SU-DHL-6 (cell line): ENCODE data around the gene C19orf53.

Experiments used
- H2AFZ ChIP-seq: fragments of 200-600 bp; sonication (generic); 2 replicates; pipeline ENCODE4 v1.6.1; 2014; ENCODE audit warnings: low read depth, mild to moderate bottlenecking, moderate library complexity, mixed read lengths, antibody characterized with exemption, low read length; ENCODE audit not compliant: severe bottlenecking
- H3F3A ChIP-seq: fragments of 200-600 bp; shearing (Covaris generic); 2 replicates; pipeline ENCODE4 v1.6.0; 2016; ENCODE audit warnings: antibody characterized with exemption, mild to moderate bottlenecking; ENCODE audit not compliant: insufficient read depth
- H3K27ac ChIP-seq: fragments of 200-600 bp; sonication (generic); 2 replicates; pipeline ENCODE4 v1.5.1; 2016; ENCODE audit warnings: low read depth, mild to moderate bottlenecking, low read length, moderate library complexity, mixed read lengths
- H3K27me3 ChIP-seq: fragments of 200-600 bp; sonication (generic), shearing (Covaris generic); 2 replicates; pipeline ENCODE4 v1.6.0; 2014; ENCODE audit warnings: mild to moderate bottlenecking, low read length
- H3K36me3 ChIP-seq: fragments of 200-600 bp; sonication (generic); 2 replicates; pipeline ENCODE4 v1.6.1; 2014; ENCODE audit warnings: mild to moderate bottlenecking, low read length, mixed read lengths
- H3K4me2 ChIP-seq: fragments of 300-600, 200-600 bp; shearing (Covaris generic), sonication (generic); 2 replicates; pipeline ENCODE4 v1.6.0; 2014; ENCODE audit warnings: low read length, low read depth, mild to moderate bottlenecking; ENCODE audit not compliant: poor library complexity, severe bottlenecking
- H3K4me3 ChIP-seq: fragments of 200-600 bp; sonication (generic); 2 replicates; pipeline ENCODE4 v1.5.1; 2014; ENCODE audit warnings: antibody characterized with exemption, low read length, mild to moderate bottlenecking, mixed read lengths; ENCODE audit not compliant: insufficient read depth, poor library complexity, severe bottlenecking
- H3K79me2 ChIP-seq: fragments of 200-600 bp; sonication (generic); 2 replicates; pipeline ENCODE4 v1.6.1; 2014; ENCODE audit warnings: mild to moderate bottlenecking, low read length, moderate library complexity; ENCODE audit not compliant: insufficient read depth
- H3K9ac ChIP-seq: fragments of 200-600 bp; sonication (generic); 2 replicates; pipeline ENCODE4 v1.7.0; 2014; ENCODE audit warnings: mild to moderate bottlenecking, low read length
- H3K9me2 ChIP-seq: fragments of 200-600 bp; sonication (generic); replicated peaks from 2 replicates; pipeline ENCODE4 v1.6.1; 2014; ENCODE audit warnings: low read length; ENCODE audit not compliant: insufficient read depth
- H3K9me3 ChIP-seq: fragments of 200-600 bp; sonication (generic); 2 replicates; pipeline ENCODE4 v1.6.1; 2014; ENCODE audit warnings: low read length, mixed read lengths; ENCODE audit not compliant: insufficient read depth
- H4K20me1 ChIP-seq: fragments of 200-600 bp; sonication (generic); 2 replicates; pipeline ENCODE4 v1.6.1; 2014; ENCODE audit warnings: low read depth, mild to moderate bottlenecking, antibody characterized with exemption, low read length, moderate library complexity, mixed read lengths
- CTCF ChIP-seq: fragments of 200-600 bp; sonication (generic); IDR thresholded peaks from one replicate; pipeline ENCODE4 v1.5.1; 2017; ENCODE audit warnings: antibody characterized with exemption, mild to moderate bottlenecking, low read length, moderate library complexity; ENCODE audit not compliant: insufficient read depth, poor library complexity, severe bottlenecking
- EZH2phosphoT487 ChIP-seq: fragments of 200-600 bp; sonication (generic), shearing (Covaris generic); conservative IDR thresholded peaks from 2 replicates; pipeline ENCODE4 v1.6.1; 2018; ENCODE audit warnings: mild to moderate bottlenecking, antibody characterized with exemption, low read length, moderate library complexity, mixed read lengths

C19orf53 gene

GRCh38 chr19:13799669-13800068 is 25.4 kb downstream of the C19orf53 start:
- Histone ChIP-seq H3K4me2 (no peak overlapping the region), H3K79me2 (no peaks in the 10 kb centered on the region), H3K9me3 (no peaks in the 10 kb centered on the region), H3F3A (no peaks in the 10 kb centered on the region), H3K9me2 (no peaks in the 10 kb centered on the region), H4K20me1 (no peaks in the 10 kb centered on the region), H3K9ac (no peak overlapping the region), H3K4me3 (no peak overlapping the region), H2AFZ (no peak overlapping the region), H3K27ac (no peak overlapping the region), H3K36me3 (no peaks in the 10 kb centered on the region), H3K27me3 (no peaks in the 10 kb centered on the region)
- no peak for TF ChIP-seq EZH2phosphoT487
- no peak for TF ChIP-seq CTCF

- Histone ChIP-seq H3F3A (no peaks in the 10 kb centered on the region), H3K27me3 (no peaks in the 10 kb centered on the region), H3K4me3 (no peak overlapping the region), H3K4me2 (no peak overlapping the region), H3K27ac (no peak overlapping the region), H3K9me2 (no peaks in the 10 kb centered on the region), H2AFZ (no peak overlapping the region), H4K20me1 (no peaks in the 10 kb centered on the region), H3K9me3 (no peaks in the 10 kb centered on the region), H3K79me2 (no peaks in the 10 kb centered on the region), H3K36me3 (no peaks in the 10 kb centered on the region), H3K9ac (no peak overlapping the region)
- TF ChIP-seq CTCF (no peak), EZH2phosphoT487 (no peak)
Measured at GRCh38 chr19:13803038-13803437, 28.8 kb downstream of the C19orf53 start.

- Histone ChIP-seq H3K9ac (no peak overlapping the region), H3K9me2 (no peaks in the 10 kb centered on the region), H3K9me3 (no peaks in the 10 kb centered on the region), H3K79me2 (no peaks in the 10 kb centered on the region), H3K27ac (no peak overlapping the region), H3K36me3 (no peaks in the 10 kb centered on the region), H2AFZ (no peak overlapping the region), H3F3A (no peaks in the 10 kb centered on the region), H3K4me3 (no peak overlapping the region), H4K20me1 (no peaks in the 10 kb centered on the region), H3K4me2 (no peak overlapping the region), H3K27me3 (no peaks in the 10 kb centered on the region)
- TF ChIP-seq CTCF (no peak), EZH2phosphoT487 (no peak)
Measured at GRCh38 chr19:13804830-13805683, 30.8 kb downstream of the C19orf53 start.
